GM21576 (cell line): ENCODE results near the gene GRID1.

ENCODE experiments used
- ATAC-seq: cut with Tn5 transposase; IDR thresholded peaks from one replicate; pipeline ENCODE4 v1.9.1; 2021; ENCODE audit warnings: mild to moderate bottlenecking, moderate library complexity; ENCODE audit not compliant: unreplicated experiment

Gene GRID1

GRCh38 chr10:86295351-86295750 lies 71.2 kb downstream of the GRID1 start:
- ATAC-seq, result no peak

- ATAC-seq, result no peak
Observed at GRCh38 chr10:86294346-86295265, 72.0 kb downstream of the GRID1 start.

- no peak for ATAC-seq
Observed at GRCh38 chr10:86293396-86293791, 73.2 kb downstream of the GRID1 start.

- ATAC-seq, result no peak
Observed at GRCh38 chr10:86292462-86293395, 73.9 kb downstream of the GRID1 start.

- ATAC-seq, result no peak
Observed at GRCh38 chr10:86291616-86292340, 74.8 kb downstream of the GRID1 start.

DNA sequence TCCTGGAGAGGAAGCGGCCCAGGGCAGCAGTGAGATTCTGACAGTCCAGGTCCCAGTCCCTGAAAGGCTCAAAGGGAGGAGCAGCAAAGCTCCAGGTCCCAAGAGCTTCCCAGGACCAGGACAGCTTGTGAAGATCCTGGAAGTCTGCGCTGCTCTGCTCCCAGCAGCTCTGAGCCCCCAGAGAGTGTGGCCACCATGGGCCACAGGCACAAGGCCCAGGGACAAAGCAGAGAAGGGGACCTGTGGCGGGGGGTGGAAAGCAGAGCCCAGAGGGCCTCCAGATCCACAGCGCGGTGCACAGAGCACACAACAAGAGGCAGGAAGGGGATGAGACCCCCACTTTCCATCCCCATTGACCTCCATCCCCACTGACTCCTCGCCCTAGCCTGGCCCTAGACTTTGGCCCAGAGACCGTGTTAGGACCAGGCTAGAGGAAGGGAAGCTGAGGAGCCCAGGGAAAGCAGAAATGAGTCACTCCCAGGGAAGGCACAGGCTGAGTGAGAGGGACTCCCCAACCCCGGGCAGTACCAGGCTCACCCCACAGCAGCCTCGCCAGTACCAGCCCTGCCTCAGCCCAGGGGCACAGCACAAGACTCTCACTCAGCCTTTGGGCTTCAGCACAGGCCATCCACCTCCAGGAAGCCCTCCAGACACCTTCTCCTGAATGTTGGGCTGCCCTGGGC lies 75.5 kb downstream of the GRID1 start:
- ATAC-seq, result no peak

GRCh38 chr10:86289577-86289868 lies 77.1 kb downstream of the GRID1 start:
- no peak for ATAC-seq

DNA sequence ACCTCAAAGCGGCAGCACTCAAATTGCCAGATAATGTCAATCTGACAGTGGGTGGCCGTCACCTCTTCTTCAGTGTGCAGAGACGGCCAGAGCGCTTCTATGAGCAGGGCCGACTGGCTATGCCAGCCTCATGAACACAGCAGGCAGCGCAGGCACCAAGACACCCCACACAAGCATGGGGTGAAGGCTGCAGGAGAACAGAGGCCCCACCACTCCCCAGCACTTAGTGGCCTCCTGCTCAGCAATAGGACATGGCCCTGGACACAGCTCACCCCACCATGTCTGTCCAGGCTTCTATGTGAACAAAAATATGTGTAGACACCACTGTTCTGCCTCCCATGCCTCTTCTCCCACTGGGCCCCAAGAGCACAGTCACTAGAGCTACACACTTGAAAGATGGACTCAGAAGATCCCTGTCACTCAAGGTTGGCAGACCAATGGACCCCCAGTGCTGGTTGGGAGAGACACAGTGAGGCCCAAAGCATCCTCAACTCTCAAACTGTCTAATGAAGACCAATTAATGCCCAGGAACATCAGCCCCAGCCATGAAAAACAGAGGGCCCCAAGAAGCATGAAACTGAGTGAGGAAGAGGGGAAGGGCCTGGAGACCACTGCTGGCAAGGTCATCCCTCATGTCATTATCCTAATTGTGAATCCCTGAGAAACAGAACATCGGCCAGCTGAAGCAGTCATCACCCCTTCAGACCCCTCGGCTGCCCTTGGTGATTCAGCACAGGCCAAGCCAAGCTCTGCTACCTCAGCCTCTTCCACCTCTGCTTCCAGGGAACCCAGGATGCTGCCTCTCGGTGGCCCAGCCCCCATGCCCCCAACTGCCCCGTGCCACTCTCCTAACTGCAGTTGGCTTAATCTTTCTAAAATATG lies 77.7 kb downstream of the GRID1 start:
- ATAC-seq, result no peak

DNA sequence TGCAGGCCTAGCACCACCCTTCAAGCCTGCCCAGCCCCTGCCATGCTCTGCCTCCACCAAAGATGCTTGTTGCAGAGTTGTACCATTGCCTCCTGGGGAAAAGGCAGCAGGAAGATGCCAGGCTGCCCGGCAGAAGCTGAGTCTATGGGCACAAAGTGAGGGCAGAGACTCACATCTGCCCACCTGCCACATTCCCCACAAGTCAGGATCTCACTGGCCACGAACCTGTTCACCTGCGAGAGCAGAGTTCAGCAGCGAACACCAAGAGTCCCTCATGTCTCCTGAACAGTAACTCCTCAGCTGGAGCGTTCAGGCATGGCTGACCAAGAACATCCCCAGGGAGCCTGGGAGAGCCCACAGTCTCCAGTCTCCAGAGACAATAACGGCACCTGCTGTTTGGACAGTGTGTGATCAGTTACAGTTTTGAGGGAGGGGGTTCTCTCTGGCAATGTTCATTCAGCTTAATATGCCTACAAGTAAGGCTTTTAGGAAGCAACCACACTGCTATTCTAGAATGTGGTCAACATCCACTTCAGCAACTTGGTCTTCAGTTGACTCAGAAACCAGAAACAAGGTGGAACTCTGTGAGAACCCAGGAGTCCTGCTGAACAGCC lies 78.5 kb downstream of the GRID1 start:
- no peak for ATAC-seq

DNA sequence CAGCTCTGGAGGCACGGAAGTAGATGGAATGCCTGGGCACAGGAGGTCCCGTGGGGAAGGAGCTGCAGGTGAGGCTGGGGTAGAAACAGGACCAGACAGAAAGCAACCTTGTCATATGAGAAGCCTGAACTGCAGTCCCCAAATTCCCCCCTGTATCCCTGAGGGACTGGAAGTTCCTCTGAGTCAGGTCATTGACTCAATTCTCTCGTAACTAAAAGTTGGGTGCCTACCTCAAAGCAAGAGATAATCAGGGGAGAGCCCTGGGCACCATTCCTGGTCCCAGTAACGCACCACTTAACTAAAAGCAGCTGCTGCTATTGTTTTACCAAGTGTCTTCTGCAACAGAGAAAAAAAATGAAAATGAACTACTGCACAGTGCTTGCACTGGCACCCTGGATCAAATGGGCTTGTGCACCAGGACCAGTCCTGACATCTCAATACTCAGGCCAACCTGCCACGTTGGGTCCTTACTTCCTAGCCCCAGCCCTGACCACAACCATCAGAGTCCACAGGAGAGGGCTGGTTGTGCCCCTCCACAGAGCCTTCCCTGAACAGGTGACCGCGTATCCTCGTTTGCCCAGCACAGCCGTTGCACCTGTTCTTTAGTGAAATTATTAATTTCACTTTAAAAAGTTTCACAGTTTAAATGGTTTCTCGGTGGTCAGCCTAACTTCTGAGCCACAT lies 79.3 kb downstream of the GRID1 start:
- ATAC-seq, result no peak

DNA sequence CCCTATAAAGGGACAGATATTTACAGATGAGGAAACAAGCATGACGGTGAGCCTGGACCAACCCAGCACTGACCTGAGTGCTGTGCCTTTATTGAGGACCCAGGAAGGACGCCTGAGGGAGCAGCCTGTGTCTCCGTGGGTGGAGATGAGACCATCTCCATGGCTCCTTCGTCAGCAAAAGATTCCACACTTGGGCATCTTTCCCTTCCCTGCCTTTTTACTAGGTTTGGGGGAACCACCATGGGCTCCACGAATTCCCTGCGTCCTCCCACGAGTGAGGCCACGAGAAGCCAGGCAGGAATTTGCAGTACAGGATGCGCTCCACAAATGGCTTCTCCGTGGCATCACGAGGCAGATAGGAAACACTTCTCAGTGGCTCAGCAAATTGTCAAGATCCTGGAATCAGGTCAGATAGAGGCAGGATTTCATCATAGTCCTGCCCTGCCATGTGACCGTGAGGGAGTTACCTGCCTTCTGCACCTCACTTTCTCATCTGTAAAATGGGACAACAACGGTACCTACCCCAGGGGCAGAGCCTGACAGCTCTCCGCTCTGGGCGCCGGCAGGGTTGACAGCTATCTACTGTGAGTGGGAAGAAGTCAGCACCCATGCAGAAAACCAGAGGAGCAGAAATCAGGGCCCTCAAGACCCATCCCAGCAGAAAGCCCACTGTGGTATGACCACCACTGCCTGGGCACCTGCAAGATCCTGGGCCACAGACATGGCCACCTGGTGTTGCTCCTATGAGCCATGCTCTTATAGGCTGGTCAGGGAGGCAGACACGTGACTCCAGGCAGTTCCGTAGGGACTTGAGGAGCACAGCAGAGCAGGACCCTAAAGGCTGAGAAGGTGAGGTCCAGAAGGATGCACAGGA lies 80.1 kb downstream of the GRID1 start:
- no peak for ATAC-seq

- no peak for ATAC-seq
Observed at GRCh38 chr10:86285136-86285790, 81.3 kb downstream of the GRID1 start.

DNA sequence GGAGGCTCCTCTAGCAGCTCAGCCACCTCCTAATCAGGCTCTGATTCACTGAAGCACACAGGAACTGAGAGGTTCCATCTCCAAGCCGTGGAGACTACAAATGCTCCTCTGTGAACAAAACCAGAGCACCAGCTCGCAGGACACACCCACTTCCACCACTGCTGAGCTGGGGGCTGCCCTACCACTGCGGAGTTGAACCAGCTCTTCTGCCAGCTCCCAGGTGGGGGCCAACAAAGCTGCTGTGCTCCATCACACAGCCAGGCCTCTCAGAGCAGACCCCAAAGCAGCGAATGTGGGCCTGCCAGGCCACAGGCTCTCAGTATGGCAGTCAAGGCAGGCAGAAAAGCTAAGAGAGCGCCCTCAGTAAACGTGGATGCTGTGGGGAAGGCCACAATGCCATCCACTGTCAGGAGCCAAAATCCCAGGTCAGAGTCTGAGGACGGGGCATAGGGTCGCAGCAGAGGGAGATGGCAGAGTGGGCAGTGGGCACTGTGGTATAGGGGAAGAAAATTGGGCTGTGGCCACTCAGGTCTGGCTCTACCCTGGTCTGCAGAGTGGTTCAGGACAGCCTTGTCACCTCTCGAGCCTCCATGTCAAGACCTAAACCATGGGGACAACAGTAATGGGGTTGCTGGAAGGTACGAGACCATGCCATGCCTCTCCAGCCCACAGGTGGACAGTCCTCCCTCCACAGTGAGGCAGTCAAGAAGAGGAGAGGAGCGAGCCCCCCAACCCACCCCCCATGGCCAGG lies 82.1 kb downstream of the GRID1 start:
- ATAC-seq, result no peak

GRCh38 chr10:86283466-86284287 lies 82.9 kb downstream of the GRID1 start:
- no peak for ATAC-seq

DNA sequence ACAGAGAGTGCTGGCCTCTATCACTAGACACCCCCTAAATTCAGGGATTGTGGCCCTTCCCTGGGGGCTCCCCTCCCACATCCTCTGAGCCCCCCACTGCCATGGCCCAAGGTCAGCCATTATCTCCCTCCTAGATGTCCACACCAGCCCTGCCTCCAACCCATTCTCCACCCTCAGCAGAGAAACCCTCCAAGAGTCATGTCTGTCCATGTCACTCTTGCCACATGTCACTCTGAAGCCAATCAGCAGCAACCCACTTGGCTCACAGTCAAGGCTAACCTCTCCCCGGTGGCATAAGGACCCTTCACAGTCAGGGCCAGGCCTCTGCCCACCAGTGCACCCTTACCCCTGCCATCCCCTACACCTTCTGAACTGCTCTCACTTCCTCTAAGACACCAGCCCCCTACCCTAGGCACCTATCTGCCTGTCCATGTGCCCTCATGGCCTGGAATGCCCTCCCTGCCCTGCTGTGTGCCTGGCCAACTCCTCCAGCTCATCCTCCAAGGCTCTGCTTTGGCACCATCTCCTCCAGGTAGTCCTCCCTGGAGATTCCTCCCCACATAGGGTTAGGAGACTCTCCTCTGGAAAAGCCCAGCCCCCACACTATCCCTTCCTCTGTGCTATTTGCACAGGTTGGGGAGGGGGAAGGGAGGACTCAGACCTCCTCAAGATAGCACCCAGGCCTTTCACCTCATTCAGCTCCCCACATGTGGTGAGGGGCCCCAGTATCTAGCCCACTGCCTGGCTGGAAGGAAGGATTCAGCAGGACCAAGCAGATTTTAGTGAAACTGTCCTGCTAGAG lies 83.7 kb downstream of the GRID1 start:
- ATAC-seq, result no peak
